GM19025 (cell line): Measurements from ENCODE around the gene RAD51B.

ENCODE experiments used
- ATAC-seq: cut with Tn5 transposase; IDR thresholded peaks from one replicate; pipeline ENCODE4 v1.9.1; 2021; ENCODE audit warnings: mild to moderate bottlenecking, low read depth, moderate library complexity; ENCODE audit not compliant: unreplicated experiment

RAD51B gene

GRCh38 chr14:68604822-68605221 is 785.2 kb downstream of the RAD51B start:
- ATAC-seq: no peak

GRCh38 chr14:68606176-68606575 is 786.6 kb downstream of the RAD51B start:
- ATAC-seq: no peak

GRCh38 chr14:68606644-68607043 is 787.1 kb downstream of the RAD51B start:
- no peak for ATAC-seq

- no peak for ATAC-seq
Observed at GRCh38 chr14:68607081-68607866, 787.7 kb downstream of the RAD51B start.

GRCh38 chr14:68607867-68608573 is 788.4 kb downstream of the RAD51B start:
- no peak for ATAC-seq

GRCh38 chr14:68608574-68608962 is 789.0 kb downstream of the RAD51B start:
- ATAC-seq: no peak

- no peak for ATAC-seq
Observed at GRCh38 chr14:68609012-68609411, 789.4 kb downstream of the RAD51B start.

- no peak for ATAC-seq
Observed at GRCh38 chr14:68610251-68610793, 790.7 kb downstream of the RAD51B start.

GRCh38 chr14:68611599-68611998 is 792.0 kb downstream of the RAD51B start:
- ATAC-seq: no peak

GRCh38 chr14:68612049-68612448 is 792.5 kb downstream of the RAD51B start:
- ATAC-seq: no peak

- no peak for ATAC-seq
Observed at GRCh38 chr14:68616221-68616902, 796.8 kb downstream of the RAD51B start.

- ATAC-seq: no peak
Observed at GRCh38 chr14:68619790-68620574, 800.4 kb downstream of the RAD51B start.

GRCh38 chr14:68621400-68622365 is 802.1 kb downstream of the RAD51B start:
- ATAC-seq: no peak

- ATAC-seq: no peak
Observed at GRCh38 chr14:68622856-68623255, 803.3 kb downstream of the RAD51B start.

- ATAC-seq: no peak
Observed at GRCh38 chr14:68623307-68623706, 803.7 kb downstream of the RAD51B start.

GRCh38 chr14:68623826-68624225 is 804.2 kb downstream of the RAD51B start:
- no peak for ATAC-seq

- no peak for ATAC-seq
Observed at GRCh38 chr14:68624541-68625220, 805.1 kb downstream of the RAD51B start.

GRCh38 chr14:68625366-68626090 is 805.9 kb downstream of the RAD51B start:
- ATAC-seq: no peak
